AG09319 (cell line): ENCODE measurements around the gene USP46.

Experiments
- DNase-seq: peaks from one replicate; pipeline ENCODE4 v3.0.0-alpha.2; 2010; ENCODE audit warnings: low read depth; ENCODE audit errors: extremely low read depth
- TF ChIP-seq, protein P1 (sequence below): IDR thresholded peaks from 2 replicates; pipeline ENCODE4 v1.5.1; 2011; ENCODE audit warnings: low read depth, mild to moderate bottlenecking, inconsistent platforms, low read length, moderate library complexity

USP46 gene

DNA sequence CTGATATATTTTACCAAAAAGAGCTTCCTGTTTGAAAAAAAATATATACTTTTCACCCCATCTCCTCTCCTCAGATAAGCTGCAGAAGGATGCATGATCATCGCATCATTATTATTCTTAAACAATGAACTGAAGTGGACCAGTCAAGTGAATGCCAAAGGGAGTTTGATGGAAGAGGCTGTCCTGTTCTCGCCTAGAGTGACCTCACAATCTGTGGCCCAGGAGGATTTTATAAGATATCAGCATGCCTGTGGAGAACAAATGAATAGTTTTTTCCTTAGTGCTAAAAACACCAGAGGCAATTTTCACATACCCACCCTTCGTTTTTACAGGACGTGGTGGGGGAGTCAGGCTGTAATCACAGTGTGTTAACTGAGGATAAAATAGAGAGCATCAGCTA is 112.7 kb downstream of the USP46 start:
- TF ChIP-seq, protein P1, sequence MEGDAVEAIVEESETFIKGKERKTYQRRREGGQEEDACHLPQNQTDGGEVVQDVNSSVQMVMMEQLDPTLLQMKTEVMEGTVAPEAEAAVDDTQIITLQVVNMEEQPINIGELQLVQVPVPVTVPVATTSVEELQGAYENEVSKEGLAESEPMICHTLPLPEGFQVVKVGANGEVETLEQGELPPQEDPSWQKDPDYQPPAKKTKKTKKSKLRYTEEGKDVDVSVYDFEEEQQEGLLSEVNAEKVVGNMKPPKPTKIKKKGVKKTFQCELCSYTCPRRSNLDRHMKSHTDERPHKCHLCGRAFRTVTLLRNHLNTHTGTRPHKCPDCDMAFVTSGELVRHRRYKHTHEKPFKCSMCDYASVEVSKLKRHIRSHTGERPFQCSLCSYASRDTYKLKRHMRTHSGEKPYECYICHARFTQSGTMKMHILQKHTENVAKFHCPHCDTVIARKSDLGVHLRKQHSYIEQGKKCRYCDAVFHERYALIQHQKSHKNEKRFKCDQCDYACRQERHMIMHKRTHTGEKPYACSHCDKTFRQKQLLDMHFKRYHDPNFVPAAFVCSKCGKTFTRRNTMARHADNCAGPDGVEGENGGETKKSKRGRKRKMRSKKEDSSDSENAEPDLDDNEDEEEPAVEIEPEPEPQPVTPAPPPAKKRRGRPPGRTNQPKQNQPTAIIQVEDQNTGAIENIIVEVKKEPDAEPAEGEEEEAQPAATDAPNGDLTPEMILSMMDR: no peak
- DNase-seq: no peak

DNA sequence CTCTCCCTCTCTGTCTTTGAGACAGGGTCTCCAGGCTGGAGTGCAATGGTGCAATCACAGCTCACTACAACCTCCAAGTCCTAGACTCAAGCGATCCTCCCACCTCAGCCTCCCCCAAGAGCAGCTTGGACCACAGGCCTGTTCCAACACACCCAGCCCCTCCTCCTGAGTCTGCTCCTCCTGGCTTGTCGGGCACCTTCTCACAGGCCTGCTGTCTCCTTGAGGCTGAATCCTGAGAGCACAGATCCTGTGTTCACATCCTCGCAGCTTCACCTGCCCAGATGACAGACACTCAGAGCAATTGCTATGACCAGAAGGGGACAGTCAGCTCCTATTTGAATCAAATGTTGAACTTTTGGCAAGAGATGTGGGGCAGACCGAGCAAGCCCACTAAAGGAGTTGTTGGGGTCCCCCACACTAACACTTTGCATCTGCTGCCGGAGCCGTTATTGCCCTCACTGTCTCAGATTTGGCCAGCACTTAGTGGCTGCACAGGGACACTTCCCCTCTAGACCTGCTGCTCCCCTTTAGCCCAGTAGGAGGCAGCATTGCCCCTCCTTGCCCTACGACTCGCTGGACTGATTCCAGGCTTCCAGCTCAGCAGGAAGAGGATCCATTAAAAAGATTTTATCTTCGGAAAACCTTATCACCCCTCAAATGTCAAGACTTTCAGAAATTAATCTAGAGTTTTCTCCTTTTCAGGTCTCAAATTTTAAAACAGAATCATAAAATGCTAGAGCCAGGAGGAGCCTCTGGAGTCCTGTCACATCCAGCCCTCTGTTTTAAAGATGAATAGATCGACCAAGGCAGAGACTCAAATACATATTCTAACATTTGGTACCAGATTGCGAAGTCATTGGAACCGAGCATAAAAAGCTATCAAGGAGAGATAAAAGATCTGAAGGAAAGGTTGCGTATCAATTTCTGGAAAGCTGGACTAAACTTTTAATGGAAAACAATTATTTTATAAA is 113.7 kb downstream of the USP46 start:
- TF ChIP-seq, protein P1: peak; percentile 99
- peak; percentile 31 for DNase-seq
